Right forelimb (tissue), 1 donor: ENCODE data around the gene ASH1L.
"Not testable (repeated sequence)": the region's sequence is repeated elsewhere in the genome, so short reads cannot be mapped to it uniquely, and the experiment has no call there.

Experiments
- DNase-seq: peaks from one replicate; pipeline ENCODE4 v3.0.0-alpha.2; 2018

ASH1L gene

GRCh38 chr1:155493595-155493994, 69.0 kb downstream of the ASH1L start:
- DNase-seq, result not testable (repeated sequence)

DNA sequence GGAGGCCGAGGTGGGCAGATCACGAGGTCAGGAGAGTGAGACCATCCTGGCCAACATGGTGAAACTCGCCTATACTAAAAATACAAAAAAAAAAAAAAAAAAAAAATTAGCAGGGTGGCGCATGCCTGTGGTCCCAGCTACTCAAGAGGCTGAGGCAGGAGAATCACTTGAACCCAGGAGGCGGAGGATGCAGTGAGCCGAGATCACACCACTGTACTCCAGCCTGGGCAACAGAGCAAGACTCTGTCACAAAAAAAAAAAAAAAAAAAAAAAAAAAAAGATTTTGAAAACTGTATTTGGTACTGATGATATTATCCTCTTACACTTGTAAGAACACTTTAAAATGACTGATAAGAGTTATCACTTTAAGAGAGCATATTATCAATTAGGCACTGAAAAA, 74.2 kb downstream of the ASH1L start:
- DNase-seq, result not testable (repeated sequence)

DNA sequence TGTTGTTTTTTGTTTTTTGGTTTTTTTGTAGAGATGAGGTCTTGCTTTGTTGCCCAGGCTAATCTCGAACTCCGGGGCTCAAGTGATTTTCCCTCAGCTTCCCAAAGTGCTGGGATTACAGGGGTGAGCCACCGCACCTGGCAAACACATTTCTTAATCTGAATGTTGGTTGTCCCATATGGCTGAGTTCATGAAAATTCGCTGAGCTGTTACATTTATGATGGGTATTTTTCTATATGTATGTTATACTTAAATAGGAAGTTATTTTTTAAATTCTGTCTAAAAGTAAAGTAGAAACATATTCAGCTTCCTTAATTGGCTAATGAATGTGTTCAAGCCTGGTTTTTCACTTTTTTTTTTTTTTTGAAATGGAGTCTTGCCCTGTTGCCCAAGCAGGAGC, 75.1 kb downstream of the ASH1L start:
- DNase-seq, result no peak

- not testable (repeated sequence) for DNase-seq
These were observed 75.7 kb downstream of the ASH1L start for GRCh38 chr1:155486952-155487351.

DNA sequence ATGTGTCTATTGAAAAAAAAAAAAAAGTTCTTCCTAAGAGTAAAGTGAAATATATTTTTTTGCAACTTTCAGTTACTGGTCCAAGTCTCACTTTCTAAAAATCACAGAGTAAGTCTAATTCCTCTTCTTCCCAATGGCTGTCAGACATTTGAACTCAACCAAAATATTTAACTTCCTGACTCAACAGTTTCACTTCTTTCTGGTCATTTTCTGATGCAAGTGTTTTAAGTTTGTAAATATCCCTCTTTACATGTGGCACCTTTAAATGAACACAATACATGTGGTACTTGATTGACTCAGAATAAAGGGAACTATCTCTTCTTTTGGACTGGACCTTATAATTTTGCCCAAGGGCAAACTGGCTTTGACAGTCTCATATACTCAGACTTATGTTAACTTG, 76.7 kb downstream of the ASH1L start:
- DNase-seq, result no peak

DNA sequence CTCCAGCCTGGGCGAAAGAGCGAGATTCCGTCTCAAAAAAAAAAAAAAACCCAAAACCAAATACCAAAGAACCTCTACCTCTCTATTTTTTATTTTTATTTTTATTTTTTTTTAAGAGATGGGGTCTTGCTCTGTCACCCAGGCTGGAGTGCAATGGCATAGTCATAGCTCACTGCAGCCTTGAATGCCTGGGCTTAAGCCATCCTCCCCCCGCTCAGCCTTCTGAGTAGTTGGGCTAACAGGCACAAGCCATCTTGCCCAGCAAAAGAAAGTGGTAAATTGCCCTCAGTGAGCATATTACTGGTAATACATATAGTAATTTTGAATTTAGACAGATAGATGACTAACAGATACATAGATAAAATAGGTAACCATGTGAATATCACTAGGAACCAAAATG, 77.4 kb downstream of the ASH1L start:
- no peak for DNase-seq

- no peak for DNase-seq
These were observed 80.8 kb downstream of the ASH1L start for GRCh38 chr1:155481741-155482241.

GRCh38 chr1:155479205-155479604, 83.4 kb downstream of the ASH1L start:
- DNase-seq, result no peak

DNA sequence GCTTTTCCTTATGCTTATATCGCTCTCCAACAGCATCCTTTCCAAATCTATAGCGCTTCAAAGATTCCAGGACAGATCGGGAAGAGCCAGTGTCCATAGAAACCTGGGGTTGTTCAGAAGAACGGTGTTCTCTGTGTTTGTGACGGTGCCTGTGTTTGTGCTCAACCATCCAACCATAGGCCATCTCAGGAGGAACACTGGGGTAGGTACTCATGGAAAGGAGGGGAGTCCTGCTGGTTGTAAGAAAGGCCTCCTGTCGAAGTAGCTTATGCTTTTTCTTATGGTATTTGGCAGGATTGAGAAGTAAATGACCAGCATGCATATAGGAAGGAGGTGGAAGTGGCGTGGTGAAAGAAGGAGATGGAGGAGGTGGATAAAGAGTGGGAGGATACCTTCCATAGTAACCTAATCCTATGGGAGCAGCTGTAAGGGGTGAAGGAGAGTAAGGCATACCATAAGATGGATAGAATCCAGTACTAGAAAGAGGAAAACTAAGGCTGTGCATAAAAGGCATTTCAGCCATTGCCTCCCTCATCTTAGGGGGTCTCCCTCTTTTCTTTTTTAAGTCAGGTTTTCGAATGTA, 84.2 kb downstream of the ASH1L start:
- DNase-seq, result no peak

- DNase-seq, result no peak
These were observed 88.5 kb downstream of the ASH1L start for GRCh38 chr1:155474146-155474545.

DNA sequence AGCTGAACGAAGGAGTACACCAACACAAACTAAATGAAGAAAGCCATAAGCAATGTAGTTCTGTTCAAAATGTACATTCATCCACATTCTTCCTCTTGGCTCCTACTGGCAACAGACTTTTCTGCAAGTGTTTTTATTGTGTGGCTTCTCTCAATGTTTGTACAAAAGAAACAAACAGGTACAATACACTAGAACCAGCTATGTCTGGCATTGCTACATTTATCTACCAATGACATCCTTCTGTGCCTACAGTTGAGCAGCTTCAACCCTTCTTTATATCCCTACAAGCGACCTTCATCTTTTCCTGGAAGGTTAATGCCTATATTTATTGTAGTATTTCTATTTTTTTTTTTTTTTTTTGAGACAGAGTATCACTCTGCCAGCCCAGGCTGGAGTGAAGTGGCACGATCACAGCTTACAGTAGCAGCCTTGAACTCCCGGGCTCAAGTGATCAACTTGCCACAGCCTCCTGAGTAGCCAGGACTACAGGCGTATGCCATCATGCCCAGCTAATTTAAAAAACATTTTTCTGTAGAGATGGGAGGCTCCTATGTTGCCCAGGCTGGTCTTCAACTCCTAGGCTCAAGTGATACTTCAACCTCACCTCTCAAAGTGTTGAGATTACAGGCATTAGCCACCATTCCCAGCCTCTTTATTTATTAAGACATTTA, 89.3 kb downstream of the ASH1L start:
- DNase-seq, result no peak

- no peak for DNase-seq
These were observed 90.0 kb downstream of the ASH1L start for GRCh38 chr1:155472491-155473083.

- DNase-seq, result no peak
These were observed 90.7 kb downstream of the ASH1L start for GRCh38 chr1:155471891-155472290.

DNA sequence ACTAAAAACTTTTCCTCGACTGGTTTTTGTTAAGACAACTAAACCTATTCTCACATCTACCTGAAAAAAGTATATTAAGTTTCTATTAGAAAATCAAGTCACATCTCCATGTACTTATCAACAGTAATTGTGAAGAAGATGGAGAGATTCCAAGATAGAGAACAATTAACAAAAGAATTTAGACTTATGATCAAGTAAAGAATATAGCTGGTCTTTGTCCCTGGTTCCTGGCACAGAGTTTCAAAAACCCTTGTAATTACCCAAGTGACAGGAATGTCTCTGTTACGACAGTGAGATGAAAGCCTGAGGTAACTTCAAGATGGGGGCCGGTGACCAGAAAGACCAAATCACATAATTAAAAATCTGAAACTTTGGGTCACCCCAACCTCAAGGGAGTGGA, 91.6 kb downstream of the ASH1L start:
- DNase-seq, result no peak

GRCh38 chr1:155466996-155467395, 95.6 kb downstream of the ASH1L start:
- no peak for DNase-seq

GRCh38 chr1:155466617-155466972, 96.0 kb downstream of the ASH1L start:
- DNase-seq, result no peak

DNA sequence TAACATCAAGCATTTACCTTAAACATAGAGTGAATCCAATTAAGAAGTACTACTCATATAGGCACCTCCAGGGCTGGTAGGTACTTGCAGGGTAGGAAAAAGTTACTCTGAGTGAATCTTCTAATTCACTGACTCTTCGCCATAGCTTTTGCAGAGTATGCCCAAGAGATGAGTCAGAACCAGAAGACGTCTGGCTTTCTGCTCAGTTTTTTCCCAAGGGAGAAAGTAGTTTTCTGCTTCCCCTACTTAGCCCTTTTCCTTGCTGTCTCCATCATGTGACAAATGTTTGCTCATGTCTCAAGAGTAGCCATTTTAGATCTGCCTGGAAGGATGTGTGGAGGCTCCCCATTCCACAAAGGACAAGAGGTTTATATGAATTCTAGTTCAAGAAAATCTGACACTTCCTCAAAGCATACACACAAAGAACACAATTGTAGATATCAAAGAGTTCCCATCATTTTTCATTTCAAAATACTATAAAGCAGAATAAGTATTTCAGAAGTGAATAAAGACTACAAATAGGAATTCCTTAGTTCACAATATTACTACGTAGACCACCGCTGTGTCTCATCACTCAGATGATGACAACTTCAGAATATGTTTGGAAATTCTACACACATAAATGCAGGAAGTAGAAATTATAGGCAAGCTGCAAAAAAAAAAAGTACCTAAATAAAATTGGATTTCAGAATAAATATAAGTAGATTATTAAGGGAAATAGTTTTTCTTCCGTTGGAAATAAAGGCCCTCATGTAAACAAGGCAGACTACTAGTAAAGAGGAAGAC, 98.5 kb downstream of the ASH1L start:
- no peak for DNase-seq

- DNase-seq, result no peak
These were observed 104.5 kb downstream of the ASH1L start for GRCh38 chr1:155458111-155458510.

DNA sequence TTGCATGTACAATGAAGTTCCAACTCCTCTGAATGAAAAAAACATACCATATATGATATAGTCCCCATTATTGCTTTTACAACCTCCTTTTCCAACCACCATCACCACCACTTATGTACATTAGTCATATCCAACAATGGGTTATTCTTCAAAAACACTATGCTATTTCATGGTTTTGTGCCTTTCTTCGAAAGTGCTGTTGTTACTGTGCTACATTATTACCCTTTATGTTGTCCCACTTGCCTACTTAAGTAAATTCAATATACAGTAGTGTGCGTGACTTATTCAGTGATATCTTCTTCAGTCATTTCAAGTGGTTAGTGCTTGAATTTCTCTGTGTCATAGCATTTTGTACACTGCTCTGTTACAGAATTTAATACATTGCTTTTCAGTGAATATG, 105.3 kb downstream of the ASH1L start:
- DNase-seq, result no peak

- DNase-seq, result no peak
These were observed 106.9 kb downstream of the ASH1L start for GRCh38 chr1:155455588-155456195.

- no peak for DNase-seq
These were observed 108.5 kb downstream of the ASH1L start for GRCh38 chr1:155454096-155454495.

DNA sequence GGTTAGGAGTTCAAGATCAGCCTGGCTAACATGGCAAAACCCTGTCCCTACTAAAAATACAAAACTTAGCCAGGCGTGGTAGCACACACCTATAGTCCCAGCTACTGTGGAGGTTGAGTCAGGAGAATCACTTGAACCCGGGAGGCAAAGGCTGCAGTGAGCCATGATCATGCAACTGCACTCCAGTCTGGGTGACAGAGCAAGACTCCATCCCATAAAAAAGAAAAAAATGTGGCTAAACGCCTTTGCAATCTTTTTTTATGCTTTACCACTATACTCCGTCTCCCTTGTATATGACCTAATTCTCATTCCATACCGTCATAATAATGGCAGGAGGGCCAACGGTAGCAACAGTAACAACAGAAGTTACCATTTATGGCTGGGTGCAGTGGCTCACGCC, 109.5 kb downstream of the ASH1L start:
- no peak for DNase-seq

GRCh38 chr1:155451199-155451598, 111.4 kb downstream of the ASH1L start:
- DNase-seq, result no peak
